HL-60 (cell line): Measurements from ENCODE around the gene LTB4R.

Source experiments
- CTCF ChIP-seq: IDR thresholded peaks from one replicate; pipeline ENCODE4 v1.5.1; 2011; ENCODE audit warnings: low read length, control low read depth, inconsistent platforms; ENCODE audit not compliant: insufficient read depth
- GABPA ChIP-seq: IDR thresholded peaks from 2 replicates; pipeline ENCODE4 v1.6.1; 2012; ENCODE audit warnings: low read depth
- POLR2AphosphoS5 ChIP-seq: IDR thresholded peaks from 2 replicates; pipeline ENCODE4 v1.6.1; 2012; ENCODE audit warnings: low read depth
- SPI1 ChIP-seq: IDR thresholded peaks from 2 replicates; pipeline ENCODE4 v1.6.1; 2012; ENCODE audit warnings: low read depth, mild to moderate bottlenecking, borderline replicate concordance

GRCh38 chr14:24282736-24283135 is 28.6 kb upstream of the LTB4R start:
- TF ChIP-seq POLR2AphosphoS5 (no peak), GABPA (no peak), CTCF (no peak), SPI1 (no peak)
